Measurements from ENCODE around the gene ADGB.
"Not testable (repeated sequence)": the region's sequence is repeated elsewhere in the genome, so short reads cannot be mapped to it uniquely, and the experiment has no call there.

ADGB gene

DNA sequence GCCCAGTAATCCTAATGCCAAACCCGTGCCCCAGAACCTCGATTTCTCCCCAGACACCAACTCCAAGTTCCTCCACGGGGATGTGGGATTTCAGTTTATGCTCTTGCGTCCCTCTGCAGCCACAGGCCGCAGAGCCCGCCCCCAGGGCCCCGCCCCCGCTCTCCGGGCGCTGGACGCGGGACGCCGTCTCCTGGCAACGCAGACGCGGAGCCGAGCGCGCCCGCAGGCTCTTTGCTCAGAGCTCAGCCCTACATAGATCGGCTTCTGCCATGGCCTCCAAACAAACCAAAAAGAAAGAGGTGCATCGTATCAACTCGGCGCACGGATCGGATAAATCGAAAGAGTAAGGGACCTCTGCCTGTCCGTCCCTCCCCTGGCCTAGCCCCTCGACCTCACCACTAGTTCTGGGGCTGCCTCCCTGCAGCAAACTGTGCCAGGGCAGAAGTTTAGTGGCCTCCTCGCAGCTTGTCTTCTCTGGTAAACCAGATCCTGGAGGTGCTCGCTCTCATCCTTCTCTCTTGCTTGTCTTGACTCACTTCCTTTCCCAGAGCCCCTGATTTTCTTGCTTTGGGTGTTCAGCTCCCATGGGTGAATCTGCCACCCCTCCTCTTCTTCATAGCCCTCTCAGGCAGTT, at the start of gene ADGB:
TSS of gene ADGB (plus strand) at position 201 of the 634 bp plus-strand sequence. CDS start at position 270, 69 bp downstream.
- DNase-seq (ENCODE audit: low read depth), result no peak

DNA sequence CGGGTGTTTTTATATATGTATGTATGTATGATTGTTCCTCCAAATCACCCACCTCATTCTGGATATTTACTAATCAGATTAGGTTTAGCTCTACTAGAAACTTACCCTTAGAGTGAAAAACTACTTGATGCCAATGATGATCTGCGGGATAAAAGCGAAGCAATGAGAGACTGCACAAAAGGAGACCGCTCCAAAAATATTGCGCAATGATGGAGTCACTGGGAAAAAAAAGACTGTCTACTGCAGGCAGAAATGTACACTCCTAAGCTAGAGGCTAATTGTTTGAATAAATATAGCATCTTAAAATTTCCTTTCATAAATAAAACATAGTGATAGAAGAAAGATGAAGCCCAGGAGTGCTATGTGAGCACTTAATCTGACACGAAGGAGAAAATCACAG, 47.9 kb upstream of the ADGB start:
- no peak for DNase-seq (ENCODE audit: low read depth)

DNA sequence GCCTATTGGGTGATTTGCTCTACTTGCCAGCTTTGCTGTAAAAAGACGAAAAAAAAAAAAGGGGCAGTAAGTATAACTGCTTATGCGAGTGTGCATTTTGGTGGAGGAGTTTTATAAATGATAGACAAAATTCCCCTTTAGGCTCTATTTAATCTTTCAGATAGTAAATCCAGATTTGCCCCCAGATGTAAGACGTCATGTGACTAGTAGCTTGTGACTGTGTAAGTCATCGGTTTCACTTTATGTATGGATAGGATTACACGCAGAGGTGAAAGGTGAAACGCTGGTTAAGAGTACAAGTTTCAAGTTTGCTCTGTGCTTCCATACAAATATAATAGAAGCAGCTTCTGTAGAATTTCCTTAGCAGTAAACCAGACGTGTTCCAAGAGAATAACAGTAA, 47.2 kb upstream of the ADGB start:
- no peak for DNase-seq (ENCODE audit: low read depth)

DNA sequence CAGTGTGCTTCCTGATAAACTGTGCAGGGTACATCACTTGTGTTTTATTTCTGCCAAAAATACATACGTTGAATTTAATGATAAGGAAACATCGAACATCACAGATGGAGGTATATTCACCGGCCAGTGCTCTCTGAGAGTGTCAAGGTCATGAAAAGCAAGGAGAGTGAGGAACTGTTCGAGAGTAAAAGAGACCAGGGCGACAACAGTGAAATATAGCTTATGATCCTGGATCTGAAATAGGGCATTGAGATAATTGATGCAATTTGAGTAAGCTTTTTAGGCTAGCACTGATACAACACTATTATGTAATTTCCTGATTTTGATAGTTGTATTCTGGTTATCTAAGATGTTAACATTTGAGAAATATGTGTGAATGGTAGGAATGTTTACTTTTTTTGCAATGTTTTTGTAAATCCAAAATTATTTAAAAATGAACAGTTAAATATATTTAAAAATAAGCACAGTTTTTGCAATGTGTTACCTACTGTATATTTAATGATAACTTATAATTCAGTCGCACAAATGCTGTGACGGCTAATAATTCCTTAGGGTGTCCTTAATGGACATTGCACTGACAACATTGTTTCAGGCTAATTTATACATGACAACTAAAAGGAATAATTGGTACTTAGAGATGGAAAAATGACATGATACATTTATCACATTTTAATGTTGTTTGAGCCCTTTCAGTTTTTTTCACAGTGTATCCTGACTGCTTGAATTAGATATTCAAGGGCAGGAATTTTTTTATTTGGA, 45.2 kb upstream of the ADGB start:
- no peak for DNase-seq (ENCODE audit: low read depth)

DNA sequence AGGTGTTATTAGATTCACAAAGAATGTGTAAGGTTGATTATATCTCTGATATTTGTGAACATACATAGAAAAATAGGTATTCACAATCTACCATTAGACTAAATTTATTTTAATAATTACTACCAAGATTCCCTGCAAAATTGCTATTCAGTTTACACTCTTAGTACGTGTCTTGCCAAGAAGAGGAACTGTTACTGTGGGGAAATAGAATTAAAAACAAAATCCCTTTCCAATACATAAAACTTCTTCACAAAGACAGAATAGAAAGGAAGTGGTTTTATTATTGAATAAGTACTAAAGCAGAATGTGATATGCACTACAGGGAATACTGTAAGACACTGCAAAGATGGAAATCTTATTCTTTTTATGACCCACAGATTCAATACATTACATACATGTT, 38.2 kb upstream of the ADGB start:
- DNase-seq (ENCODE audit: low read depth), result no peak

DNA sequence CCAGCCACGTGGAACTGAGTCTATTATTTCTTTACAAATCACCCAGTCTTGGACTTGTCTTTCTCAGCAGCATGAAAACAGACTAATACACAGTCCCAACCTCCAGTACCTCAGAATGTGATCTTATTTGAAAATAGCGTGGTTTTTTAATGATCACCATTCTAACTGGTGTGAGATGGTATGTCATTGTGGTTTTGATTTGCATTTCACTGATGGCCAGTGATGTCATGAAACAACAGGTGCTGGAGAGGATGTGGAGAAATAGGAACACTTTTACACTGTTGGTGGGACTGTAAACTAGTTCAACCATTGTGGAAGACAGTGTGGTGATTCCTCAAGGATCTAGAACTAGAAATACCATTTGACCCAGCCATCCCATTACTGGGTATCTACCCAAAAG, 32.1 kb upstream of the ADGB start:
- DNase-seq (ENCODE audit: low read depth), result not testable (repeated sequence)

DNA sequence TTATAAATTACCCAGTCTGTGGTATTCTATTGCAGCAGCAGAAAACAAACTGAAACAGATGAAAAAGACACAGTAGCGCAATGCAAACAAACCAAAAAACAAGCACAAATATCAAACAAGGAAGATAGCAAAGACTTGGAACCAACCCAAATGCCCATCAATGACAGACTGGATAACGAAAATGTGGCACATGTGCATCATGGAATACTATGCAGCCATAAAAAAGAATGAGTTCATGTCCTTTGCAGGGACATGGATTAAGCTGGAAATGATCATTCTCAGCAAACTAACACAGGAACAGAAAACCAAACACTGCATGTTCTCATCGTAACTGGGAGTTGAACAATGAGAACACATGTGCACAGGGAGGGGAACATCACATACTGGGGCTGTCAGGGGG, 30.2 kb upstream of the ADGB start:
- not testable (repeated sequence) for DNase-seq (ENCODE audit: low read depth)

DNA sequence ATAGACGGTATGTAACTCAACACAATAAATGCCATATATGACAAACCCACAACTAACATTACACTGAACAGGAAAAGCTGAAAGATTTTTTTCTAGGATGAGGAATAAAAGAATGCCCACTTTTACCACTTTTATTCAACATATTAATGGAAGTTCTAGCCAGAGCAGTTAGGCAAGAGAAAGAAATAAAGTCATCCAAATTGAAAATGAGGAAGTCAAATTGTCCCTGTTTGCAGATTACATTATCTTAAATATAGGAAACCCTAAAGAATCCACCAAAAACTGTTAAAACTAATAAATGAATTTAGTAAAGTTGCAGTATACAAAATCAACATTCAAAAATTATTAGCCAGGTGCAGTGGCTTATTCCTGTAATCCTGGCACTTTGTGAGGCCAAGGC, 24.6 kb upstream of the ADGB start:
- no peak for DNase-seq (ENCODE audit: low read depth)

DNA sequence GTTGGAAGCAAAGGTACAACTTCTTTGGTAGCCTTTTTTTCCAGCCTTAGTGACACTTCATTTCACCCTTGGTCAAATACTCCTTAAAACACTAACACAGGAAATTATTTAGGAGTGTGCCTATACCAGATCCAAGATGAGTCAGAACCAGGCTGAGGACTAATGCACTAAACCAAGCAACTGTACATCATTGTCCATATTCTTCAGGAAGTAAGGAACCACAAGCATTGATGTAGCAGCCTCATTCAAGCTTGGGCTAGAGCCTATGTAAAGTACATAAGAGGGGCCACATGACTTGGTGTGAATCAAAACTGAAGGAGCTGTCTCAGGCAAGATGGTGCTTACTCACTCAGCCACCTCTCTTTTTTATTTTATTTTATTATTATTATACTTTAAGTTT, 20.7 kb upstream of the ADGB start:
- DNase-seq (ENCODE audit: low read depth), result no peak

DNA sequence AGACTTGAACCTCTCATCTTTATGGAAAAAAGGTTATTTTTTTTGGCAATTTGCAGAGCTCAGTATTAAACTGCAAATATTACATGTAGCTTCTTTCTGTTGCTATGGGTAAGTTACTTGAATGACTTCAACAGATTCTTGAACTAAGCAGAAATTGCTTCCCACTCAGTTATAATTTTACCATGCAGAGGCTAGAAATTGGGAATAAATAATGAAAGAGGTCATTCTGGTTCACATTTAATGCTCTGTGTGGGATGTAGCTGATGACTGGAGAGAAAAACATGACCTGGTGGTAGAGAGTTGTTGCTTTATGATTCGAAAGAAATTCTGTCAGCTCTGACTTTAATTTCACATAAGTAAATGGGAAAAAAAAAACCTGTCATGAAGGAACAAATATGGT, 16.8 kb upstream of the ADGB start:
- no peak for DNase-seq (ENCODE audit: low read depth)

DNA sequence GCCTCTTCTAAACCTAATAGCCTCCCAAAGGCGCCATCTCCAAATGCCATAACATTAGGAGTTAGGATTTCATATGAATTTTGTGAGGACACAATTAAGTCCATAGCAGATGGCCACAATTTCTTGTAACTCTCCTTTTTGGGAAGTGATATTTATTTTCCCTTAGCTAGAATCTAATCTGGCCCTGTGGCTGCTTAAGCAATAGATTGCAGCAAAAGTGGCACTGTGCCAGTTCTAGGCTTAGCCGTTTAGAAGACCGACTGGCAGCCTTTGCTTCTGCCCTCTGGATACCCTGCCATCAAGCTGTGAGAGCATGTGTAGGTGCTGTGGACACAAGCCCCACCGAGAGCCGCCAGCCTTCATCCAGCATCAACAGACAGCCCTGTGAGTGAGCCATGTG, 15.9 kb upstream of the ADGB start:
- no peak for DNase-seq (ENCODE audit: low read depth)

DNA sequence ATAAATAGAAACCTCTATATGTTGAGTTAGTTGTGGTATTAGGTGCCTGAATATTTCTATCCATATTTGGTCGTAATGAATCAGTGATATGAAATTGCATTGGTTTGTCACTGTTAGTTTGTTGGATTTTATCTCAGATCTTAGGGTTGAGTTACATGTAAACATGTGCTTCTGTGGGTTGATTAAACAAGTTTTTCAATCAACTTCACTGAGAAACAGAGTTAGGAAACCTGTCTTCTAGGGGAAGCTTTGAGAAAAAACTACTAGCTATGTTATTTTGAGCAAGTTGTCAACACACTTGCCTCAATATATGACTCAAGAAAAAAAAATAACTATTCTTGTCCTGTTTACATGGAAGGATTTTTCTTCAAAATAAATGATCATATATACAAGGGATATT, 14.8 kb upstream of the ADGB start:
- no peak for DNase-seq (ENCODE audit: low read depth)

DNA sequence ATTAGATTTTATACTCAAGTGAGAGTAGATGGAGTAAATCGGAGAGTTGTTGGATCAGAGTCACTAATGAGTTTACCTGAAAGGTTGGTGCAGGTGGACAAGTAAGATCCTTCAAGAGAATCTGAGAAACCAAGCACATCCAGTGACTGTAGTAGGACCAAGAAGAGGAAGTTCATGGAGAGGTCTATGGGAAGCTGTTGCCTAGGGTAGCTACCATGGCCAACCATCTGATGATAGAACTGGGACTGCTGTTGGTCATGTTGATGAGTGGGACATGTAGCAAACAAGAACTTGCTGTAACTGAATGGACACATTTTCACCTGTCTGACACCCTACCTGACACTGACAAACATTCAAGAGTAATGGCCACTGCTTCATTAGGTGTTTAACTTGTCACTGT, 11.3 kb upstream of the ADGB start:
- DNase-seq (ENCODE audit: low read depth), result no peak

DNA sequence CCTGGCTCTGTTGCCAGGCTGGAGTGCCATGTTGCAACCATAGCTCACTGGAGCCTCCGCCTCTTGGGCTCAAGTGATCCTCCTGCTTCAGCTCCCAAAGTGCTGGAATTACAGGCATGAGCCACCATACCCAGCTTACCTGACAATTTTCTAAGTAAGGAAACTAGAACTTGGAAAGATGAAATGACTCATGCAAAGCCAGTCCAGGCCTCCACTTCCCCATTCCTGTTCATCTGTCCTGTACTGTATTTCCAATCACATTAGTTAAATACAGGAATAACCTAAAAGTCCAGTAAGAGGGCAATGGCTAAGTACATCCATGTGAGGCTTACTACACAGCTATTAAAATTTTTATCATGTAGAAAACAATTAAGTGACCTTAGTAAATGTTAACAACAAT, 8.3 kb upstream of the ADGB start:
- no peak for DNase-seq (ENCODE audit: low read depth)

DNA sequence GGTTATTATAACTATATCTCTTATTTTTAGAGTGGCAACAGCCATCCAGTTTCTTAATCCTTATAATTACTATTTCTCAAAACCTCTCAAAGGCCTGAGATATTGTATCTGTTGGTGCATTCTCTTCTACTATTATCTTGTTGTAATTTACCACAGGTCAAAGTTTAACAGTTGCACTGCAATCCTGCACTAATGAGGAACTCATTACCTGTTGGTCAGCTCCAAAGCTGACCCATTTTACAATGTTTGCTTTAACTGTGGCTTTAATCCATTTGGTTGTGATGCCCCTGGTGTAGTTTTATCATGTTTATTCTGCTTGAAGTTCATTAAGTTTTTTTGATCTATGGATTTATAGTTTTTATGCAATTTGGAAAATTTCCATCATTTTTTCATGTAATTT, 6.3 kb upstream of the ADGB start:
- DNase-seq (ENCODE audit: low read depth), result no peak

DNA sequence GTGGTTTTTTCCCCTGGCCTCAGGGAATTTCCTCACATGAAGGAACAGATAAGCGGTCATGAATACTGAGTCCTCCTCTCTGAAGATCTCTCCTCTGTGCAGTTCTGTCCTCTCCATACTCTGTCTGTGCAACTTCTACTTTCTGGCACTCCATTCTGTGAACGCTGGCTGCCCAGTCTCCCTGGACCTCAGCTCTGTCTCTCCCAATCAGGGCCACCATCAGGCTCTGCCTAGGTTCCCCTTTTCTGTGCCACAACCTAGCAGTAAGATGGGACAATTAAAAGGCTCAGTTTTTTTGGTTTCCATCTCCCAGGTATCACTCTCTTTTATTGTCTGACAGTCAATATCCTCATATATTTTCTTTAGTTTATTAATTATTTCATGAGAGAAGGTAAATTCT, 4.8 kb upstream of the ADGB start:
- no peak for DNase-seq (ENCODE audit: low read depth)

DNA sequence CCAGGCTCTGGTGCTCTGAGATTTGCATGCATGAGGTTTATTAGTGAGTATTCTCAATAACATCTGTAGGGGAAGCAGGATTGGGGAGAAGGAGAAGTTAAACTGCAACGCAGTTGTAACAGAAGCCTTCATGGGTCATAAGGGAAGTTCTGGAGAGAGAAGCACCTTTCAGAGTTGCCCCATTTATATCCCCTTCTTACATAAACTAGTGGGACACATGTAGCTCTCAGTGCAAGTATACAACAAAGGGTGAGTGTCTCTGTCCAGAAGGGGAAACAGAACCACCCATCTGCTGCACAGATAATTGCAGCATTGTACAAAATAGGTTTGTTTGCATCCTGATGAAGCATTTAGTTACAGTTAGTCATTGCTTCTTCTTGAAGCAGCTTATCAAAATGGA, 4.3 kb upstream of the ADGB start:
- no peak for DNase-seq (ENCODE audit: low read depth)

DNA sequence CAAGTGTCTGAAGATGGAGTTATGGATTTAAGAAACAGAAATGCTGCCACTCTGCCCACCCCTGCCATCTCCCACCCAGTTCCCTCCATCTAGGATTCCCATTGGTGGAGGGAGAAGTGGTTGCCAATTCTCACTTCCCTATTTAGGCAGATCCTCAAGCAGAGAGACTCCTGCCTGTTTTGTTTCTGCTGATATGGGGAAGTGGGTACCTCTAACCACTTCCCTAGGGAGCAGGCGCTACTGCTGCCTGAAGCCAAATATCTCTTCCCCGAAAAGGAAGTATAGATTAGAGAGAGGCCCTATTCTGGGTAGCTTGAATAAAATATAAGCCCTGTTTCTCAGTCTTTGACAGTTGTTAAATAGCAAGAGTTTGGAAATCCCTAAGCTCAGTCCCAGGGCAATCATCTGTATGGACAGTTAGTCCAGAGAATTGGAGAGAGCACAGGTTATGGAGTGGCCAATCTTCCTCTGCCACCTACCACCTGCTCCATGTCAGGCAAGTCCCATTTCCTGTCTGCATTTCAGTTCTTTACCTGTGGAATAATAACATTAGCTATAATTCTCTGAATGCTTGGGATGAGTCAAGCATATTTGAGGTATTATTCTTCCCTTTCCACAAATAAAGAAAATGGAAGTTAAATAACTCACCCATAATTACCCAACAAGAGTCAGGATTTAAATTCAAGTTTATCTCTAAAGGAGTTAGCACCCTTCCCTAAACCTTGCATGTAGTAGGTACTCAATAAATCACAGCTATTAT, 2.6 kb upstream of the ADGB start:
- no peak for DNase-seq (ENCODE audit: low read depth)

DNA sequence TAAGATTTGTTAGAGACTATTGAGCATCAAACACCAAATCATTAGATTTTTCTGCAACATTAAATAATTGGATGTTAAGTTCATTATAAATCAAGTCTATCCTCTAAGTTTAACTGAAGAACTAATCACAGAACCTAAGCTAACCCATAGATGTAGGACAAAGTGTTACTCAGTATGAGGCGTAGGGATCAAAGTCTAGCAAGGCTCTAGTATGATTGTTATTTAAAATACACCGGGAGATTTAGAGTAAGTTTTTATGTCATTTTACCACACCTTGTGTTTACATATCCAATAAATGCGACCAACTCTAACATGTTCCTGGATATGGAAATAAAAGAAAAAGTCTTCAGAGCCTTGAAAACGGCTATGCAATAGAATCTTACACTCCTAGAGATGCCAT, 2.6 kb downstream of the ADGB start:
- DNase-seq (ENCODE audit: low read depth), result no peak

DNA sequence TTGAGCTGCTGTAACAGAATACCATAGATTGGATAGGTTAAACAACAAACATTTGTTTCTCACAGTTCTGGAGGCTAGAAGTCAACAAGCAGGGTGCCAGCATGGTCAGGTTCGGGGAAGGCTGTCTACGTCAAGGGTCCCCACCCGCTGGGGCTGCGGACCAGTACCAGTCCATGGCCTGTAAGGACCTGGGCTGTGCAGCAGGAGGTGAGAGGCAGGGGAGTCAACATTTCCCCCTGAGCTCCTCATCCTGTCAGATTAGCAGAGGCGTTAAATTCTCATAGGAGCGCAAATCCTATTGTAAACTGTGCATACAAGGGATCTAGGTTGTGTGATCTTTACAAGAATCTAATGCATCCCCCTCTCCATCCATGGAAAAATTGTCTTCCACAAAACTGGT, 3.8 kb downstream of the ADGB start:
- no peak for DNase-seq (ENCODE audit: low read depth)

DNA sequence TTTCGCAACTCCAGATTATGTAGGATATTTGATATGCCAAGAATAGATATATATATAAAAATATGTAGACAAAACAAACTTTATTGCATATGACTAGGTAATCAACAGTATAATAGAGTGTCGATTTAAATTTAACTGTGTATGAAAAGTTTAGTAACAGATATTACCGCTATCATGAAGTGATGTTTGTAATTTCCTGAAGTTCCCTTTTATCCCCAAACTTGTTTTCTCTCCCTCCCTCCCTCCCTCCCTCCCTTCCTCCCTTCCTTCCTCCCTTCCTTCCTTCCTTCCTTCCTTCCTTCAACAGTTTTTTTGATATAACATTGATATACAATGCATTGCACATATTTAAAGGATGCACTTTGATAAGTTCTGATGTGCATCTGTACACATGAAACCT, 15.2 kb downstream of the ADGB start:
- no peak for DNase-seq (ENCODE audit: low read depth)

DNA sequence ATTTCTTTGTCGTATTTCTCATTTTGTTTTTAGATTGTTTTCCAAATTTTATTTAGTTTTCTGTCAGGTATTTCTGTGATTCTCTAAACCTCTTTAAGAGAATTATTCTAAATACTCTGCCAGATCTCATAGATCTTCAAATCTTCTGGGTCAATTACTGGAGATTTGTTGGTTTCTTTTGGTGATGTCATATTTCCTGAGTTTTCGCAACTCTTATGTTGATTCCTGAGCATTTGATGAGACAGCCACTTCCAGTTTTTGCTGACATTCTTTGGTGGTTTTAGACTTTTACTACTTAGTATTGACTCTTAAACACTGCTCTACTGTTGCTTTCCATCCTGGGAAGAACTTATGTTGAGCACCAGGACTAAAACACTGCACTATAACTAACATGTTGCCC, 21.9 kb downstream of the ADGB start:
- DNase-seq (ENCODE audit: low read depth), result no peak

DNA sequence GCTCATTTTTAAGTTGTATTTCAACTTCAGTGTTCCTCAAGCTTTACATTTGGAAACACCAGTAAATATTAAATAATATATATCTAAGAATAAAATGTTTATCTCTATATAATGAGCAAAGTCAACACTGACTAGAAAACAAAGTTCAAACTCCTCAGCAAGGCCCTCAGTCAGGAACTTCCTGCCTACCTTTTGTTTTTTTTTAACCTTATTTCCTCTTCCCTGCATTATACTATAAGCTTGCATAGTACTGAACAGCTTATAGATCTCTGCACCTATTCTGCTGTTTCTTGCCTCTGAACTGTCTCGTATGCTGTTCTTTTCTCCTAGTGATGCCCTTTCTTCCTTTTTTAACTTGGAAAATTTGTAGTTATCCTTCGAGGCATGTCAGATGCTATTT, 29.6 kb downstream of the ADGB start:
- DNase-seq (ENCODE audit: low read depth), result no peak
